AG04450 (cell line): ENCODE results near the gene PNMA8C. TPM values are rescaled to one million over a fixed set of nuclear protein-coding genes. Genes with fewer than 3 reads are reported as not detected.
"Not testable (repeated sequence)": the region's sequence is repeated elsewhere in the genome, so short reads cannot be mapped to it uniquely, and the experiment has no call there.

ENCODE experiments used
- CTCF ChIA-PET: fragments of 300-600, 350-600 bp; formaldehyde crosslinking; extraction: SDS; loops from one replicate; lab custom pipeline; 2022; ENCODE audit warnings: antibody characterized with exemption, inconsistent platforms; lab: Charles Lee
- POLR2A ChIA-PET: fragments of 350-600 bp; formaldehyde crosslinking; extraction: SDS; loops from one replicate; lab custom pipeline; 2021; ENCODE audit warnings: antibody characterized with exemption, inconsistent platforms; lab: Yijun Ruan, JAX
- DNase-seq: peaks from one replicate; pipeline ENCODE4 v3.0.0-alpha.2; 2011; ENCODE audit warnings: low read depth, low spot score
- H3K27ac ChIP-seq: one replicate; pipeline ENCODE4 v1.5.1; 2012; ENCODE audit warnings: low read depth, low read length, control low read depth
- H3K27me3 ChIP-seq: one replicate; pipeline ENCODE4 v1.6.0; 2012; ENCODE audit warnings: low read length; ENCODE audit not compliant: control insufficient read depth, insufficient read depth
- H3K4me3 ChIP-seq: 2 replicates; pipeline ENCODE4 v1.5.1; 2011; ENCODE audit warnings: mild to moderate bottlenecking, low read depth, low read length, control low read depth
- H3K9me3 ChIP-seq: 2 replicates; pipeline ENCODE4 v1.5.1; 2012; ENCODE audit warnings: low read length; ENCODE audit not compliant: control insufficient read depth, insufficient read depth
- CTCF ChIP-seq: IDR thresholded peaks from 2 replicates; pipeline ENCODE4 v1.5.1; 2011; ENCODE audit warnings: low read depth, low read length, control low read depth, inconsistent platforms
- polyA plus RNA-seq: library from polyadenylated mRNA; depleted of rRNA; stranded (reverse); fragments of >200 nt; gene quantifications from 2 replicates; pipeline ENCODE4 v1.2.3, GENCODE V29; 2011

PNMA8C gene
- polyA plus RNA-seq, 1 experiment: 0.21 TPM

- DNase-seq: no peak
- Histone ChIP-seq H3K27me3 (peaks cover 5% of the 10 kb centered on the region), H3K9me3 (peaks cover 4% of the 10 kb centered on the region), H3K27ac (no peak overlapping the region), H3K4me3 (no peak overlapping the region)
- no peak for TF ChIP-seq CTCF
- ChIA-PET CTCF (interaction anchor here (0.9 kb wide), 1 partner anchor 41 kb away, joined by 3 read pairs; no protein-coding TSS in a partner anchor), POLR2A (no interaction called here)
These were observed 17.3 kb upstream of the PNMA8C start for GRCh38 chr19:46446021-46446420.

GRCh38 chr19:46442808-46443450, 14.2 kb upstream of the PNMA8C start:
- Histone ChIP-seq H3K27ac (no peak overlapping the region), H3K27me3 (peaks cover 5% of the 10 kb centered on the region), H3K9me3 (no peaks in the 10 kb centered on the region), H3K4me3 (no peak overlapping the region)
- peak; percentile 44 for DNase-seq
- POLR2A ChIA-PET: interaction anchor here (0.7 kb wide), 1 partner anchor 168 kb away, joined by 6 read pairs; no protein-coding TSS in a partner anchor
- CTCF ChIA-PET: interaction anchor here (0.6 to 0.9 kb wide), 2 partner anchors 16 to 94 kb away, joined by 5 to 10 read pairs; no protein-coding TSS in a partner anchor
- TF ChIP-seq CTCF: no peak

GRCh38 chr19:46441866-46442265, 13.1 kb upstream of the PNMA8C start:
- Histone ChIP-seq H3K27me3 (no peaks in the 10 kb centered on the region), H3K27ac (no peak overlapping the region), H3K4me3 (no peak overlapping the region), H3K9me3 (no peaks in the 10 kb centered on the region)
- CTCF ChIA-PET: no interaction called here
- POLR2A ChIA-PET: no interaction called here
- TF ChIP-seq CTCF: no peak
- DNase-seq: no peak

- POLR2A ChIA-PET: interaction anchor here (0.5 to 0.7 kb wide), 2 partner anchors 134 to 279 kb away, joined by 3 to 7 read pairs; no protein-coding TSS in a partner anchor
- DNase-seq, H3K9me3 ChIP-seq, H3K27ac ChIP-seq, H3K4me3 ChIP-seq, H3K27me3 ChIP-seq: not testable (repeated sequence)
- CTCF ChIA-PET: interaction anchor here (2.8 kb wide), 1 partner anchor 40 kb away, joined by 14 read pairs; no protein-coding TSS in a partner anchor
These were observed 7.0 kb upstream of the PNMA8C start for GRCh38 chr19:46435689-46436088.

GRCh38 chr19:46435009-46435408, 6.3 kb upstream of the PNMA8C start:
- TF ChIP-seq CTCF: no peak
- ChIA-PET CTCF (interaction anchor here (1.3 to 2.8 kb wide), 2 partner anchors 39 to 81 kb away, joined by 3 to 14 read pairs; no protein-coding TSS in a partner anchor), POLR2A (interaction anchor here (0.5 to 0.7 kb wide), 2 partner anchors 134 to 279 kb away, joined by 3 to 7 read pairs; no protein-coding TSS in a partner anchor)
- no peaks in the 10 kb centered on the region for H3K27me3 ChIP-seq
- H3K9me3 ChIP-seq: no peaks in the 10 kb centered on the region
- H3K27ac ChIP-seq: no peak overlapping the region
- H3K4me3 ChIP-seq: no peak overlapping the region
- DNase-seq: no peak

GRCh38 chr19:46433470-46433869, 4.7 kb upstream of the PNMA8C start:
- H3K27ac ChIP-seq, DNase-seq, H3K9me3 ChIP-seq, H3K27me3 ChIP-seq, H3K4me3 ChIP-seq, POLR2A ChIA-PET: not testable (repeated sequence)
- CTCF ChIA-PET: interaction anchor here (2.8 kb wide), 1 partner anchor 38 kb away, joined by 14 read pairs; no protein-coding TSS in a partner anchor
